ENCODE data around the gene FAM219A. TPM values are rescaled to one million over a fixed set of nuclear protein-coding genes. Genes with fewer than 3 reads are reported as not detected.

The FAM219A gene
- polyA plus RNA-seq, 3 donors, result 0.61 to 15.3 (median 1.2) TPM

DNA sequence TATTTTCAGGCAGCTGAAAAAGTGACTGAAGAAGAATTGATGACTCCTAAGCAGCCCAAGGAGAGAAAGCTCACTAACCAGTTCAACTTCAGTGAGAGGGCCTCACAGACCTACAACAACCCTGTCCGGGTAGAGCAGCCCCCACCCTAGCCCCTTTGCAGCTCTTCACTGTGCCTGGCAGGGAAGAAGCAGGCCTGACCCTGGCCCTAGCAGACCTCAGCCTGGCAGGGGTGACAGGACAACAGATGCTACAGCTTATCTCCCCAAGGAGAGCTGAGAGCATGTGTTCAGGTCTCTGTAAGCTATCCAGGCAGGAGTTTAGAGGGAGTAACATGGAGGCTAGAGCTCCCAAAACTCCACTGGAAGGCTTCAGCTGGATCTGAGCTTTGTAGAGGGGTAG, 32.0 kb upstream of the FAM219A start:
- H3K4me1 ChIP-seq (ENCODE audit: control insufficient read depth in 1 of 2, insufficient read depth in 2 of 2, low read length in 2 of 2), result no peaks in the 10 kb centered on the region
- H3K36me3 ChIP-seq (replicated peaks in 1 of 2; ENCODE audit: control insufficient read depth in 1 of 2, insufficient read depth in 2 of 2, low read length in 2 of 2), result no peaks in the 10 kb centered on the region
- Mint-ChIP-seq H3K4me1 (no peaks in the 10 kb centered on the region), H3K4me3 (no peak overlapping the region), H3K9me3 (no peaks in the 10 kb centered on the region), H3K27ac (no peak overlapping the region), H3K36me3 (no peaks in the 10 kb centered on the region), H3K27me3 (ENCODE audit: low read depth in 3 of 3) (peaks cover 7 to 14% (median 8%) of the 10 kb centered on the region in 3 donors)
- no peak overlapping the region for H3K4me3 ChIP-seq (replicated peaks in 1 of 3; ENCODE audit: low read depth in 2 of 3, low read length in 3 of 3)
- no peak overlapping the region for H3K9ac ChIP-seq (ENCODE audit: insufficient read depth, low read length, poor library complexity, severe bottlenecking)
- no peak overlapping the region for H3K4me2 ChIP-seq (replicated peaks; ENCODE audit: extremely low read depth, low read length, poor library complexity, severe bottlenecking)
- no peaks in the 10 kb centered on the region for H3K9me3 ChIP-seq (replicated peaks in 1 of 2; ENCODE audit: control insufficient read depth in 1 of 2, insufficient read depth in 1 of 2, low read length in 2 of 2)
- 100% methylated on average over 1 of the region's 1 CpG for WGBS (ENCODE audit: insufficient coverage)
- no peak for DNase-seq
- H2AFZ ChIP-seq (ENCODE audit: insufficient read depth, low read depth, low read length, poor library complexity, severe bottlenecking), result no peak overlapping the region
- TF ChIP-seq, protein P1, sequence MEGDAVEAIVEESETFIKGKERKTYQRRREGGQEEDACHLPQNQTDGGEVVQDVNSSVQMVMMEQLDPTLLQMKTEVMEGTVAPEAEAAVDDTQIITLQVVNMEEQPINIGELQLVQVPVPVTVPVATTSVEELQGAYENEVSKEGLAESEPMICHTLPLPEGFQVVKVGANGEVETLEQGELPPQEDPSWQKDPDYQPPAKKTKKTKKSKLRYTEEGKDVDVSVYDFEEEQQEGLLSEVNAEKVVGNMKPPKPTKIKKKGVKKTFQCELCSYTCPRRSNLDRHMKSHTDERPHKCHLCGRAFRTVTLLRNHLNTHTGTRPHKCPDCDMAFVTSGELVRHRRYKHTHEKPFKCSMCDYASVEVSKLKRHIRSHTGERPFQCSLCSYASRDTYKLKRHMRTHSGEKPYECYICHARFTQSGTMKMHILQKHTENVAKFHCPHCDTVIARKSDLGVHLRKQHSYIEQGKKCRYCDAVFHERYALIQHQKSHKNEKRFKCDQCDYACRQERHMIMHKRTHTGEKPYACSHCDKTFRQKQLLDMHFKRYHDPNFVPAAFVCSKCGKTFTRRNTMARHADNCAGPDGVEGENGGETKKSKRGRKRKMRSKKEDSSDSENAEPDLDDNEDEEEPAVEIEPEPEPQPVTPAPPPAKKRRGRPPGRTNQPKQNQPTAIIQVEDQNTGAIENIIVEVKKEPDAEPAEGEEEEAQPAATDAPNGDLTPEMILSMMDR (IDR thresholded peaks at IDR 0.05), result no peak
- no peaks in the 10 kb centered on the region for H3K79me2 ChIP-seq (ENCODE audit: insufficient read depth, low read length)
- H4K20me1 ChIP-seq (ENCODE audit: insufficient read depth, low read length), result no peaks in the 10 kb centered on the region
- no peak overlapping the region for H3K27ac ChIP-seq (ENCODE audit: low read depth in 1 of 2, low read length in 2 of 2)
- intact Hi-C loops (cut with micrococcal nuclease), result no loop called here
- H3K27me3 ChIP-seq (ENCODE audit: control insufficient read depth in 2 of 2, insufficient read depth in 2 of 2, low read length in 2 of 2), result peaks cover 0 to 5% of the 10 kb centered on the region in 2 donors

DNA sequence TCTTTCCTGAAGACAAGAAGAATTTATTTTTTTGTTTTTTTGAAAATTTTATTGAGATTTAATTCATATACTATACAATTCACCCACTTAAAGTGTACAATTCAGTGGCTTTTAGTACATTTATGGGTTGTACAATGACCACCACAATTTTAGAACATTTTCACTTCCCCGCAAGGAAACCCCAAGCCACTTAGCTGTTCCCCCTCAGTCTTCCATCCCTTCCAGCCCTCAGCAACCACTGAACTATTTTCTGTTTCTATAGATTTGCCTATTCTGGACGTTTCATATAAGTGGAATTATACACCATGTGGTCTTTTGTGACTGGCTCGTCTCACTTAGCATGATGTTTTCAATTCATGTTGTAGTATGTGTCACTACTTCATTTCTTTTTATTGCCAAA, 28.2 kb upstream of the FAM219A start:
- no peak overlapping the region for H3K4me2 ChIP-seq (replicated peaks; ENCODE audit: extremely low read depth, low read length, poor library complexity, severe bottlenecking)

More for the DNA sequence above, 28.2 kb upstream of the FAM219A start:
- no peak for DNase-seq
- no peaks in the 10 kb centered on the region for H3K9me3 Mint-ChIP-seq
- no peak overlapping the region for H3K4me3 Mint-ChIP-seq
- Histone ChIP-seq H3K4me3 (replicated peaks in 1 of 3; ENCODE audit: low read depth in 2 of 3, low read length in 3 of 3) (no peak overlapping the region), H3K9me3 (replicated peaks in 1 of 2; ENCODE audit: control insufficient read depth in 1 of 2, insufficient read depth in 1 of 2, low read length in 2 of 2) (no peaks in the 10 kb centered on the region), H3K9ac (ENCODE audit: insufficient read depth, low read length, poor library complexity, severe bottlenecking) (no peak overlapping the region), H3K4me1 (ENCODE audit: control insufficient read depth in 1 of 2, insufficient read depth in 2 of 2, low read length in 2 of 2) (no peaks in the 10 kb centered on the region), H3K79me2 (ENCODE audit: insufficient read depth, low read length) (no peaks in the 10 kb centered on the region), H2AFZ (ENCODE audit: insufficient read depth, low read depth, low read length, poor library complexity, severe bottlenecking) (no peak overlapping the region), H4K20me1 (ENCODE audit: insufficient read depth, low read length) (no peaks in the 10 kb centered on the region), H3K27me3 (ENCODE audit: control insufficient read depth in 2 of 2, insufficient read depth in 2 of 2, low read length in 2 of 2) (peaks cover 0 to 5% of the 10 kb centered on the region in 2 donors), H3K27ac (ENCODE audit: low read depth in 1 of 2, low read length in 2 of 2) (no peak overlapping the region), H3K36me3 (replicated peaks in 1 of 2; ENCODE audit: control insufficient read depth in 1 of 2, insufficient read depth in 2 of 2, low read length in 2 of 2) (no peaks in the 10 kb centered on the region)
- intact Hi-C loops (cut with micrococcal nuclease), result no loop called here
- peaks cover 7 to 14% (median 8%) of the 10 kb centered on the region in 3 donors for H3K27me3 Mint-ChIP-seq (ENCODE audit: low read depth in 3 of 3)
- WGBS (ENCODE audit: insufficient coverage), result no CpG with 5 or more reads among the region's 3 CpGs
- TF ChIP-seq, protein P1 (IDR thresholded peaks at IDR 0.05), result no peak
- no peaks in the 10 kb centered on the region for H3K4me1 Mint-ChIP-seq
- H3K36me3 Mint-ChIP-seq, result no peaks in the 10 kb centered on the region
- no peak overlapping the region for H3K27ac Mint-ChIP-seq

Measured in CD14-positive monocyte (primary cell).